NCI-H1092 (cell line): ENCODE data around the gene FAM53B.
"Not testable (repeated sequence)": the region's sequence is repeated elsewhere in the genome, so short reads cannot be mapped to it uniquely, and the experiment has no call there.

Experiments
- DNase-seq: peaks from one replicate; lab custom pipeline; 2025; lab: John Stamatoyannopoulos, UW

FAM53B gene

GRCh38 chr10:124744102-124745050 lies at the start of gene FAM53B:
FAM53B (minus strand) TSS chr10:124744378; CDS start chr10:124706713, 37,665 bp downstream.
- peak; percentile 44 for DNase-seq

GRCh38 chr10:124792998-124793352 lies 48.8 kb upstream of the FAM53B start:
- no peak for DNase-seq

- peak; percentile 69 for DNase-seq
These were observed 47.6 kb upstream of the FAM53B start, which contains the start of gene EEF1AKMT2 for GRCh38 chr10:124791547-124792348. EEF1AKMT2 (minus strand) TSS chr10:124791887; CDS start chr10:124791833, 54 bp downstream.

GRCh38 chr10:124782900-124783299 lies 38.7 kb upstream of the FAM53B start:
- DNase-seq = not testable (repeated sequence)

GRCh38 chr10:124768791-124769190 lies 24.6 kb upstream of the FAM53B start:
- no peak for DNase-seq

GRCh38 chr10:124765256-124765655 lies 21.1 kb upstream of the FAM53B start:
- no peak for DNase-seq

- DNase-seq = no peak
These were observed 19.1 kb upstream of the FAM53B start for GRCh38 chr10:124763267-124763666.

GRCh38 chr10:124762281-124762680 lies 18.1 kb upstream of the FAM53B start:
- DNase-seq = no peak

GRCh38 chr10:124756156-124756903 lies 12.2 kb upstream of the FAM53B start:
- no peak for DNase-seq

GRCh38 chr10:124755581-124755980 lies 11.4 kb upstream of the FAM53B start:
- no peak for DNase-seq

GRCh38 chr10:124754227-124754626 lies 10.0 kb upstream of the FAM53B start:
- DNase-seq = no peak

GRCh38 chr10:124748953-124749645 lies 4.9 kb upstream of the FAM53B start:
- DNase-seq = no peak

GRCh38 chr10:124748166-124748565 lies 4.0 kb upstream of the FAM53B start:
- no peak for DNase-seq

- no peak for DNase-seq
These were observed 3.6 kb upstream of the FAM53B start for GRCh38 chr10:124747745-124748144.

GRCh38 chr10:124746992-124747391 lies 2.8 kb upstream of the FAM53B start:
- DNase-seq = no peak

- not testable (repeated sequence) for DNase-seq
These were observed 2.3 kb upstream of the FAM53B start for GRCh38 chr10:124746447-124746846.

- DNase-seq = no peak
These were observed 1.5 kb upstream of the FAM53B start for GRCh38 chr10:124745673-124746072.

- DNase-seq = no peak
These were observed 1.1 kb upstream of the FAM53B start for GRCh38 chr10:124745252-124745651.

GRCh38 chr10:124743191-124744101 lies 732 bp downstream of the FAM53B start:
- no peak for DNase-seq
